Naive thymus-derived CD4-positive, alpha-beta T cell (primary cell): ENCODE measurements around the gene CCL20. TPM values are rescaled to one million over a fixed set of nuclear protein-coding genes. Genes with fewer than 3 reads are reported as not detected.

ENCODE experiments used
- ATAC-seq: fragments of 150-1000 bp; cut with Tn5 transposase; 2 replicates; pipeline ENCODE4 v1.10.0; 2021; ENCODE audit warnings: mild to moderate bottlenecking, moderate library complexity
- CTCF ChIA-PET: fragments of 350-600 bp; sonication (Branson Sonifier 250); formaldehyde crosslinking; loops from one replicate; lab custom pipeline; 2021; ENCODE audit warnings: antibody characterized with exemption; lab: Charles Lee
- POLR2A ChIA-PET: fragments of 350-600 bp; sonication (Branson Sonifier 250); formaldehyde crosslinking; loops from one replicate; lab custom pipeline; 2021; ENCODE audit warnings: antibody characterized with exemption, inconsistent platforms; lab: Charles Lee
- DNase-seq, 9 donors: peaks; one replicate each; pipeline versions ENCODE4 v3.0.0 to v3.0.0-alpha.2; 2020 to 2022; ENCODE audit warnings: mixed read lengths in 1 of 9
- H3K27ac ChIP-seq: one replicate; pipeline ENCODE4 v1.7.0; 2013; ENCODE audit warnings: mild to moderate bottlenecking, low read depth, low read length, moderate library complexity
- H3K27me3 ChIP-seq, 2 donors: one replicate each; pipeline ENCODE4 v1.7.0; 2013; ENCODE audit warnings: low read length in 2 of 2, mild to moderate bottlenecking in 2 of 2, moderate library complexity in 2 of 2; ENCODE audit not compliant: control insufficient read depth in 2 of 2, insufficient read depth in 2 of 2
- H3K36me3 ChIP-seq, 3 experiments: 1 replicate in 2 of 3; 2 replicates in 1 of 3; pipeline ENCODE4 v1.7.0; 2013; ENCODE audit warnings: low read length in 3 of 3, mild to moderate bottlenecking in 3 of 3, moderate library complexity in 1 of 3; ENCODE audit not compliant: insufficient read depth in 3 of 3, control insufficient read depth in 2 of 3
- H3K4me1 ChIP-seq, 2 donors: one replicate each; pipeline ENCODE4 v1.7.0; 2013; ENCODE audit warnings: low read length in 2 of 2, mild to moderate bottlenecking in 2 of 2, moderate library complexity in 1 of 2; ENCODE audit not compliant: control insufficient read depth in 2 of 2, insufficient read depth in 2 of 2
- H3K4me3 ChIP-seq: 2 replicates; pipeline ENCODE4 v1.7.0; 2013; ENCODE audit warnings: mild to moderate bottlenecking, low read length
- H3K9me3 ChIP-seq, 3 experiments: 1 replicate in 2 of 3; 2 replicates in 1 of 3; pipeline ENCODE4 v1.7.0; 2013; ENCODE audit warnings: low read length in 3 of 3; ENCODE audit not compliant: control insufficient read depth in 2 of 3
- H3K27ac Mint-ChIP-seq, 9 donors: one replicate each; pipeline ENCODE4 v1.8.0; 2020 to 2022; ENCODE audit warnings: mixed read lengths in 9 of 9, mild to moderate bottlenecking in 8 of 9, moderate library complexity in 5 of 9, inconsistent platforms in 2 of 9
- H3K27me3 Mint-ChIP-seq, 5 donors: one replicate each; pipeline ENCODE4 v1.8.0; 2021 to 2022; ENCODE audit warnings: mixed read lengths in 5 of 5, mild to moderate bottlenecking in 1 of 5
- H3K36me3 Mint-ChIP-seq, 5 donors: one replicate each; pipeline ENCODE4 v1.8.0; 2020 to 2022; ENCODE audit warnings: mixed read lengths in 5 of 5, mild to moderate bottlenecking in 3 of 5, inconsistent platforms in 1 of 5
- H3K4me1 Mint-ChIP-seq, 7 donors: one replicate each; pipeline ENCODE4 v1.8.0; 2020 to 2022; ENCODE audit warnings: mixed read lengths in 7 of 7, mild to moderate bottlenecking in 3 of 7, inconsistent platforms in 1 of 7
- H3K4me3 Mint-ChIP-seq, 10 donors: one replicate each; pipeline ENCODE4 v1.8.0; 2020 to 2022; ENCODE audit warnings: mild to moderate bottlenecking in 10 of 10, mixed read lengths in 10 of 10, moderate library complexity in 6 of 10, inconsistent platforms in 2 of 10
- H3K9me3 Mint-ChIP-seq, 11 donors: one replicate each; pipeline ENCODE4 v1.8.0; 2020 to 2022; ENCODE audit warnings: mixed read lengths in 11 of 11, mild to moderate bottlenecking in 4 of 11, inconsistent platforms in 1 of 11, moderate library complexity in 1 of 11
- intact Hi-C, 2 donors: fragments of 100-400 bp; cut with micrococcal nuclease; formaldehyde crosslinking; loops; one replicate each; pipeline ENCODE4 v1.15.1; 2023
- polyA plus RNA-seq, 2 donors: library from polyadenylated mRNA; unstranded; fragments of 300-500 nt; fragmentation: Illumina TruSeq; gene quantifications; one replicate each; pipeline ENCODE4 v1.2.3, GENCODE V29; 2021
- total RNA-seq, 6 experiments: library from RNA in 5 of 6; stranded (reverse) in 5 of 6; gene quantifications; 1 replicate in 5 of 6; 2 replicates in 1 of 6; pipeline ENCODE4 v1.2.3 and lab custom pipeline; 2021 to 2026

The CCL20 gene
- total and polyA plus RNA-seq, 7 experiments from 2014 or later, result 0.36 to 1.9 (median 1.4) TPM; not detected in 4

DNA sequence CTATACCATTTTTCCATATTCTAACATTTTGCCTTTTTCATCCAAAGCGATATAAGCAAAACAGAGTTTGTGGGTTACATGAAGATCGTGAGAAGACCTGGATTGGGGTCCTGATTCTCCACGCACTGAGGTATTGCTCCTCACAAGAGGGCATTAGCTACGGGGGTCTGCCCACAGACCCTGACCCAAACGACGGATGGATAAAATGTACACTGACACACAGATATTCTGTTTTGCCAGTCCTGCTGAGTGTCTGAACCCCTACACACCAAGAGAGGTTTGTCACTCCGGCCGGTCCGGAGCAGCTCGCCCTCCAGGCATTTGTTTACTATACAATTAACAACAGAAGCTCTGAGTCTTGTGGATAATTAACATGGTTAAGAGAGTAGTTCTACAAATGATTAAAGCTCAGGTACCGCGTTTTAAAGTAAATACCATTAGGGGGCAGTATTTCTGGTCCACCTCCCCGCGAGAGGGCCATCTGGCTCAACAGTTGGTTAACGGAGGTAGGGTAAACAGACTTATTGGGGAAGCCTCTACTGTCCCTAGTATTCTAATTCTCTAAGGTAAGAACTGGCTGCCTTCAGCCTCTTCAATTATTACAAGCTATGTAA lies 39.5 kb upstream of the CCL20 start:
- no peak for ATAC-seq
- no peaks in the 10 kb centered on the region for H3K4me1 ChIP-seq
- POLR2A ChIA-PET, result no interaction called here

DNA sequence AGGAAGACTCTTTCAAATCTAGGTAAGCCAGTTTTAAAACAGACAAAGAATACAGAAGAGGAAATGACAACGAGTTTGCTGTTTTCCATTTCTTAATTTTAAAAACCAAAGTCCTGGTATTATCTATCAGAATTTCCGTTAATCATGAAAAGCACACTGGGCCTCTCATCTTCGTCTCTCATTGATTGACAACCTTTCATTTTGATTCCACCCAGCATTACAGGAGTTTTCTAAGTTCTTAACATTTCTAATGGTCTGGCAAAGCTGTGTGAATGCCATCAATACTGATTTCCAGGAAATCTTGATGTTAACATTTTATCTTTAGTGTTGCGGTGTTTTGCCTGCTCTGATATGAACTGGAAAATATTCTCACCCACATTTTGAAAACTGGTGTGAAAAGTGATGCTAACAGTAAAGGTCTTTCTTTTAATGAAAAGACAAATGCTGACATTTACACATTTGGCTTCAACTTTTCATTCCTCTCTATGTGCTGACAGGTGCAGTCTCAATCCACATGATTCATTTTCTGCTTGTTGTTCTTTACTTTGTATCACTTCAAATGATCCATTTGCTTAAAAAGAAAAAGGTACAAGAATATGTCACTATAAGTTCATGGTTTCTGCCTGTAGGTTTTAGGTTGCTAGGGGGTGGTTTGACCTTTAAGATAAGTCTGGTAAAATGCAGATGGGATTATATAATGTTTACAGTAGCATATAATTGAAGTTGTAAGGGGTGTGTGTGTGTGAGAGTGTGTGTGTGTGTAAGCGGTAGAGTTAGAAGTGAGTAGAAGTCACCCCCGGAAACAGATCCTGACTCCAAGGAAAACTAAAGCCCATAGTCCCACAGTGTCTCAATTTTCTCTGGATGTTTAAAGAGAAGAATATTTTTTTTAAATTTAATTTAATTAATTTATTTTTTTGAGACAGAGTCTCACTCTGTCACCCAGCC lies 38.5 kb upstream of the CCL20 start:
- no peak overlapping the region for H3K27ac Mint-ChIP-seq
- peaks cover 0 to 7% (median 0%) of the 10 kb centered on the region in 5 donors for H3K27me3 Mint-ChIP-seq
- POLR2A ChIA-PET, result no interaction called here
- H3K27ac ChIP-seq, result no peak overlapping the region
- intact Hi-C loops, result no loop called here
- DNase-seq (no peak), ATAC-seq (no peak)
- no peaks in the 10 kb centered on the region for H3K36me3 Mint-ChIP-seq
- no peak overlapping the region for H3K4me3 Mint-ChIP-seq
- no peaks in the 10 kb centered on the region for H3K9me3 ChIP-seq
- CTCF ChIA-PET, result no interaction called here
- no peak overlapping the region for H3K4me3 ChIP-seq
- no peaks in the 10 kb centered on the region for H3K9me3 Mint-ChIP-seq
- H3K4me1 Mint-ChIP-seq, result peaks cover 0 to 1% (median 0%) of the 10 kb centered on the region in 7 donors
- H3K27me3 ChIP-seq, result no peaks in the 10 kb centered on the region
- no peaks in the 10 kb centered on the region for H3K36me3 ChIP-seq
- no peaks in the 10 kb centered on the region for H3K4me1 ChIP-seq

More for the DNA sequence above, 39.5 kb upstream of the CCL20 start:
- intact Hi-C loops, result no loop called here
- Histone ChIP-seq H3K27ac (no peak overlapping the region), H3K36me3 (no peaks in the 10 kb centered on the region), H3K4me3 (no peak overlapping the region), H3K27me3 (no peaks in the 10 kb centered on the region), H3K9me3 (no peaks in the 10 kb centered on the region)
- CTCF ChIA-PET, result no interaction called here
- no peak overlapping the region for H3K4me3 Mint-ChIP-seq
- H3K27ac Mint-ChIP-seq, result no peak overlapping the region
- DNase-seq, result no peak
- H3K4me1 Mint-ChIP-seq, result peaks cover 0 to 1% (median 0%) of the 10 kb centered on the region in 7 donors
- H3K9me3 Mint-ChIP-seq, result no peaks in the 10 kb centered on the region
- H3K36me3 Mint-ChIP-seq, result no peaks in the 10 kb centered on the region
- peaks cover 0 to 7% (median 0%) of the 10 kb centered on the region in 5 donors for H3K27me3 Mint-ChIP-seq

- ChIA-PET CTCF (no interaction called here), POLR2A (no interaction called here)
- DNase-seq (no peak), ATAC-seq (no peak)
- H3K4me3 Mint-ChIP-seq, result no peak overlapping the region
- Histone ChIP-seq H3K4me1 (no peaks in the 10 kb centered on the region), H3K36me3 (no peaks in the 10 kb centered on the region), H3K27me3 (no peaks in the 10 kb centered on the region), H3K27ac (no peak overlapping the region), H3K4me3 (no peak overlapping the region), H3K9me3 (no peaks in the 10 kb centered on the region)
- H3K9me3 Mint-ChIP-seq, result no peaks in the 10 kb centered on the region
- H3K27me3 Mint-ChIP-seq, result peaks cover 0 to 19% (median 3%) of the 10 kb centered on the region in 5 donors
- no peak overlapping the region for H3K27ac Mint-ChIP-seq
- H3K36me3 Mint-ChIP-seq, result no peaks in the 10 kb centered on the region
- peaks cover 0 to 14% (median 3%) of the 10 kb centered on the region in 7 donors for H3K4me1 Mint-ChIP-seq
- intact Hi-C loops, result no loop called here
Measured at GRCh38 chr2:227780981-227781615, 32.5 kb upstream of the CCL20 start.

DNA sequence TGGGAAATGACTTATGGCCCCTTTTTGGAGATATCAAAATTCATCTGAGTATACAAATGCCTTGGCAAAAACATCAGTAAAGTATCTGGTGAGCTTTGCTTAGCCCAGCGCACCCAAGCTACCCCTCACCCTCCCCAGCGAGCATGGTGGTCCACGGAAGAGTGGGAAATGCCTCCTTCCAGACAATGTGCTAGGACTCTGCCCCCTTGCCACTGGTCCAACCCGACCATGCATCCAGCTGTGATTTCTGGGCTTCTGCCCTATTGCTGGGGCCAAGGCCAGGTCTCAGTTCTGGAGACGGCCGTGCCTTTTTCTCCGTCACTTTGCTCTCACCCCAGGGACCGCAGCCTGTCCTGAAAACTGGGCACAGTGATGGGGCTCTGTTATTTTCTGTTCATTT lies 31.8 kb upstream of the CCL20 start:
- Histone ChIP-seq H3K36me3 (no peaks in the 10 kb centered on the region), H3K4me1 (no peaks in the 10 kb centered on the region), H3K27me3 (no peaks in the 10 kb centered on the region), H3K27ac (no peak overlapping the region), H3K9me3 (no peaks in the 10 kb centered on the region), H3K4me3 (no peak overlapping the region)
- no peak for DNase-seq
- Mint-ChIP-seq H3K9me3 (no peaks in the 10 kb centered on the region), H3K27me3 (peaks cover 0 to 22% (median 6%) of the 10 kb centered on the region in 5 donors), H3K36me3 (no peaks in the 10 kb centered on the region), H3K27ac (no peak overlapping the region), H3K4me1 (peaks cover 0 to 14% (median 3%) of the 10 kb centered on the region in 7 donors), H3K4me3 (no peak overlapping the region)
- ATAC-seq, result no peak
- intact Hi-C loops, result no loop called here
- CTCF ChIA-PET, result no interaction called here
- POLR2A ChIA-PET, result no interaction called here

- H3K36me3 Mint-ChIP-seq, result no peaks in the 10 kb centered on the region
- ChIA-PET POLR2A (no interaction called here), CTCF (no interaction called here)
- no peak overlapping the region for H3K27ac ChIP-seq
- DNase-seq, result no peak
- H3K27me3 Mint-ChIP-seq, result peaks cover 0 to 25% (median 6%) of the 10 kb centered on the region in 5 donors
- no peaks in the 10 kb centered on the region for H3K4me1 ChIP-seq
- H3K36me3 ChIP-seq, result no peaks in the 10 kb centered on the region
- intact Hi-C loops, result loop anchor here in 1 of 2 donors (1.0 kb wide), 1 partner anchor 22 kb away; no protein-coding TSS in a partner anchor
- H3K4me3 ChIP-seq, result no peak overlapping the region
- no peaks in the 10 kb centered on the region for H3K9me3 Mint-ChIP-seq
- H3K4me3 Mint-ChIP-seq, result peak overlapping the region in 9 of 10 donors; percentile 6 to 81 (median 63)
- H3K9me3 ChIP-seq, result no peaks in the 10 kb centered on the region
- H3K27me3 ChIP-seq, result no peaks in the 10 kb centered on the region
- peak overlapping the region in 3 of 9 donors; percentile 30 to 81 (median 52) for H3K27ac Mint-ChIP-seq
- no peak for ATAC-seq
- peaks cover 0 to 14% (median 3%) of the 10 kb centered on the region in 7 donors for H3K4me1 Mint-ChIP-seq
Measured at GRCh38 chr2:227782804-227783203, 30.8 kb upstream of the CCL20 start.

DNA sequence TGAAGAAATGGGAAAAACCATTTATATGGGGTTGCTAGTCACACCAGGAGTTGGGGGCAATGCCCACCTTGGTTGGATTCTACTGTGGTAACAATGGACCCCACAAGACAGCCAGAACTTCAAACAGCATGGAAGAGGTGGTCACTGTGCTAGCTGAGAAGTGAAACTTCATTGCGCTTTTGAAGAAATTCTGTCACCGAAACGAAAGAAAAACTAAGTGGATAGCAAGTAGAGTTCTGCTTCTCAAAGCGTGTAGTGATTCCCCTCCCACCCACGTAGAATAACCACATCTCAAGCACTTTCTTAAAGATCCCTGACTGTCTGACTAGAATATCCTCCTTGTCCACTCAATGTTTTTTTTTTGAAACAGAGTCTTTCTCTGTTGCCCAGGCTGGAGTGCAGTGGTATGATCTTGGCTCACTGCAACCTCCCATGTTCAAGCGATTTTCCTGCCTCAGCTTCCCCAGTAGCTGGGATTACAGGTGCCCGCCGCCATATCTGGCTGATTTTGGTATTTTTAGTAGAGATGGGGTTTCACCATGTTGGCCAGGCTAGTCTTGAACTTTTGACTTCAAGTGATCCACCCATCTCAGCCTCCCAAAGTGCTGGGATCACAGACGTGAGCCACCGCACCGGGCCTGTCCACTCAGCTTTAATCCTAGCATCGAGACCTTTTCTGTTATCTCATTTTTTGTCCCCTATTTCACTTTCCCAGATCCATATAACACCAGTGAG lies 30.1 kb upstream of the CCL20 start:
- no peak overlapping the region for H3K4me3 ChIP-seq
- H3K27ac ChIP-seq, result no peak overlapping the region
- POLR2A ChIA-PET, result no interaction called here
- Mint-ChIP-seq H3K36me3 (no peaks in the 10 kb centered on the region), H3K4me3 (peak overlapping the region; percentile 53 to 84 (median 72)), H3K4me1 (peaks cover 0 to 14% (median 3%) of the 10 kb centered on the region in 7 donors), H3K27ac (peak overlapping the region in 6 of 9 donors; percentile 7 to 81 (median 48)), H3K27me3 (peaks cover 0 to 27% (median 6%) of the 10 kb centered on the region in 5 donors), H3K9me3 (peaks cover 0 to 3% (median 0%) of the 10 kb centered on the region in 11 donors)
- intact Hi-C loops, result loop anchor here in 1 of 2 donors (1.0 kb wide), 1 partner anchor 22 kb away; no protein-coding TSS in a partner anchor
- ATAC-seq, result peak; percentile 69
- no peaks in the 10 kb centered on the region for H3K4me1 ChIP-seq
- no peaks in the 10 kb centered on the region for H3K27me3 ChIP-seq
- peak in 2 of 9 donors; percentile 8 to 13 for DNase-seq
- CTCF ChIA-PET, result no interaction called here
- no peaks in the 10 kb centered on the region for H3K9me3 ChIP-seq
- no peaks in the 10 kb centered on the region for H3K36me3 ChIP-seq
